ENCODE measurements around the gene TAS2R10. TPM values are rescaled to one million over a fixed set of nuclear protein-coding genes. Genes with fewer than 3 reads are reported as not detected.

The TAS2R10 gene
- total and polyA plus RNA-seq, 2 donors (not counting 1 experiment from before 2014, with no cell fraction given): 0.27 TPM; not detected in 1

GRCh38 chr12:10853776-10854175 lies 27.6 kb upstream of the TAS2R10 start:
- no peak overlapping the region for H3K27ac ChIP-seq (ENCODE audit: low read length in 2 of 2)

More at GRCh38 chr12:10853776-10854175, 27.6 kb upstream of the TAS2R10 start:
- H3K4me3 Mint-ChIP-seq: no peak overlapping the region
- peaks cover 3% of the 10 kb centered on the region for H3K9me3 Mint-ChIP-seq (ENCODE audit: insufficient read depth)
- H3K27me3 Mint-ChIP-seq: no peaks in the 10 kb centered on the region
- Histone ChIP-seq H3K27me3 (replicated peaks in 1 of 4; ENCODE audit: control extremely low read depth in 1 of 4, control insufficient read depth in 3 of 4, insufficient read depth in 4 of 4, low read length in 3 of 4) (no peaks in the 10 kb centered on the region), H3K4me1 (ENCODE audit: control insufficient read depth in 2 of 2, insufficient read depth in 2 of 2, low read length in 2 of 2) (no peaks in the 10 kb centered on the region), H4K20me1 (ENCODE audit: control insufficient read depth, insufficient read depth, low read length, poor library complexity, severe bottlenecking) (no peaks in the 10 kb centered on the region), H3K9me3 (ENCODE audit: control extremely low read depth in 1 of 3, control insufficient read depth in 2 of 3, insufficient read depth in 1 of 3, low read length in 2 of 3) (peaks cover 1 to 32% (median 17%) of the 10 kb centered on the region in 3 donors), H3K4me2 (replicated peaks; ENCODE audit: low read depth, low read length, poor library complexity, severe bottlenecking) (no peak overlapping the region), H3K79me2 (ENCODE audit: control insufficient read depth, insufficient read depth, low read length) (no peaks in the 10 kb centered on the region), H2AFZ (ENCODE audit: insufficient read depth, low read depth, low read length, poor library complexity, severe bottlenecking) (no peak overlapping the region), H3K4me3 (ENCODE audit: control extremely low read depth in 1 of 5, extremely low read depth in 1 of 5, insufficient read depth in 1 of 5, low read depth in 2 of 5, low read length in 4 of 5) (no peak overlapping the region), H3K36me3 (replicated peaks in 1 of 2; ENCODE audit: control extremely low read depth in 1 of 2, control insufficient read depth in 1 of 2, extremely low read depth in 1 of 2, insufficient read depth in 2 of 2, low read length in 1 of 2) (peaks cover 2 to 13% of the 10 kb centered on the region in 2 experiments), H3K9ac (ENCODE audit: low read length) (no peak overlapping the region)
- TF ChIP-seq CTCF (IDR thresholded peaks at IDR 0.05): no peak
- no peak for TF ChIP-seq EZH2 (IDR thresholded peaks at IDR 0.05; ENCODE audit: borderline replicate concordance, insufficient read depth, low read depth, low read length, poor library complexity, severe bottlenecking)
- WGBS (ENCODE audit: insufficient coverage): 76% methylated on average over 2 of the region's 2 CpGs
- ChIA-PET POLR2A (no interaction called here), CTCF (no interaction called here)
- DNase-seq (no peak), ATAC-seq (ENCODE audit: low read depth) (no peak)
- intact Hi-C loops (cut with micrococcal nuclease): no loop called here
- no peak overlapping the region for H3K27ac Mint-ChIP-seq
- no peaks in the 10 kb centered on the region for H3K4me1 Mint-ChIP-seq

All from B cell (primary cell).